HL-60 (cell line): Measurements from ENCODE around the gene DCTPP1.

ENCODE experiments used
- DNase-seq, 2 experiments: peaks; one replicate each; pipeline ENCODE4 v3.0.0-alpha.2; 2010 to 2020; ENCODE audit warnings: low read depth in 1 of 2, low spot score in 1 of 2
- H3K27ac ChIP-seq: fragments of 250-450 bp; sonication (Bioruptor Pico); replicated peaks from 2 replicates; pipeline ENCODE4 v1.5.1; 2020; ENCODE audit warnings: mild to moderate bottlenecking, moderate library complexity
- H3K27me3 ChIP-seq: fragments of 250-450 bp; sonication (Bioruptor Pico); 2 replicates; pipeline ENCODE4 v1.5.1; 2021; ENCODE audit warnings: mild to moderate bottlenecking, moderate library complexity; ENCODE audit not compliant: insufficient read depth, poor library complexity, severe bottlenecking
- H3K4me3 ChIP-seq: replicated peaks from 2 replicates; pipeline ENCODE4 v1.5.1; 2011; ENCODE audit warnings: mild to moderate bottlenecking, control low read depth, low read length; ENCODE audit not compliant: insufficient read depth
- GABPA ChIP-seq: IDR thresholded peaks from 2 replicates; pipeline ENCODE4 v1.6.1; 2012; ENCODE audit warnings: low read depth
- POLR2AphosphoS5 ChIP-seq: IDR thresholded peaks from 2 replicates; pipeline ENCODE4 v1.6.1; 2012; ENCODE audit warnings: low read depth
- REST ChIP-seq: IDR thresholded peaks from 2 replicates; pipeline ENCODE4 v1.6.1; 2012; ENCODE audit warnings: low read depth; ENCODE audit not compliant: insufficient replicate concordance
- SPI1 ChIP-seq: IDR thresholded peaks from 2 replicates; pipeline ENCODE4 v1.6.1; 2012; ENCODE audit warnings: low read depth, mild to moderate bottlenecking, borderline replicate concordance
- TF ChIP-seq, protein P1 (sequence below): IDR thresholded peaks from one replicate; pipeline ENCODE4 v1.5.1; 2011; ENCODE audit warnings: low read length, control low read depth, inconsistent platforms; ENCODE audit not compliant: insufficient read depth

Gene DCTPP1

DNA sequence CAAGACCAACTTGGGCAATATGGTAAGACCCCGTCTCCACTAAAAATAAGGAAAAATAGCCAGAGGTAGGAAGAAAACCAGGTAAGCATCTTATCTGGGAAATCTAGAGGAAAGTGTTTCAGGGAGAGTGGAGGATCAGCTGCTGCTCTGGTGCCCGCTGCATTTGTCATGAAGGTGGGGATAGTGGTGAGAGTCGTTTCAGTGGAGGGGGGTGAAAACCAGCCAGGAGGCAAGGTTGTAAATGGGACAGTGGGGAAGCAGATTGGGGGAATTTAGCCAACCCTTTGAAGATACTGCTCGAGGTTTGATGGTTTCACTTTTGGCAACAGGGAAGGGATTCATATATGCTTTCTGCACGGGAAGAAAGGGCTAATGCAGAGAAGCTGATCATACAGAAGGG lies 8.8 kb downstream of the DCTPP1 start:
- Histone ChIP-seq H3K27ac (no peak overlapping the region), H3K27me3 (no peaks in the 10 kb centered on the region), H3K4me3 (no peak overlapping the region)
- DNase-seq: no peak
- TF ChIP-seq, protein P1, sequence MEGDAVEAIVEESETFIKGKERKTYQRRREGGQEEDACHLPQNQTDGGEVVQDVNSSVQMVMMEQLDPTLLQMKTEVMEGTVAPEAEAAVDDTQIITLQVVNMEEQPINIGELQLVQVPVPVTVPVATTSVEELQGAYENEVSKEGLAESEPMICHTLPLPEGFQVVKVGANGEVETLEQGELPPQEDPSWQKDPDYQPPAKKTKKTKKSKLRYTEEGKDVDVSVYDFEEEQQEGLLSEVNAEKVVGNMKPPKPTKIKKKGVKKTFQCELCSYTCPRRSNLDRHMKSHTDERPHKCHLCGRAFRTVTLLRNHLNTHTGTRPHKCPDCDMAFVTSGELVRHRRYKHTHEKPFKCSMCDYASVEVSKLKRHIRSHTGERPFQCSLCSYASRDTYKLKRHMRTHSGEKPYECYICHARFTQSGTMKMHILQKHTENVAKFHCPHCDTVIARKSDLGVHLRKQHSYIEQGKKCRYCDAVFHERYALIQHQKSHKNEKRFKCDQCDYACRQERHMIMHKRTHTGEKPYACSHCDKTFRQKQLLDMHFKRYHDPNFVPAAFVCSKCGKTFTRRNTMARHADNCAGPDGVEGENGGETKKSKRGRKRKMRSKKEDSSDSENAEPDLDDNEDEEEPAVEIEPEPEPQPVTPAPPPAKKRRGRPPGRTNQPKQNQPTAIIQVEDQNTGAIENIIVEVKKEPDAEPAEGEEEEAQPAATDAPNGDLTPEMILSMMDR: no peak
- TF ChIP-seq GABPA (no peak), REST (no peak), SPI1 (no peak), POLR2AphosphoS5 (no peak)

- Histone ChIP-seq H3K4me3 (peak overlapping the region; percentile 48), H3K27me3 (no peaks in the 10 kb centered on the region), H3K27ac (peak overlapping the region; percentile 53)
- DNase-seq: peak in 1 of 2 experiments; percentile 18
- TF ChIP-seq POLR2AphosphoS5 (no peak), REST (no peak), SPI1 (no peak), GABPA (no peak)
- TF ChIP-seq, protein P1: no peak
Observed at GRCh38 chr16:30418350-30419181, 11.3 kb downstream of the DCTPP1 start.

GRCh38 chr16:30417529-30418349 lies 12.1 kb downstream of the DCTPP1 start:
- peak overlapping the region; percentile 52 for H3K4me3 ChIP-seq
- TF ChIP-seq POLR2AphosphoS5 (peak; percentile 61), GABPA (no peak), REST (no peak), SPI1 (peak; percentile 2; the same call in 1 of the 2 replicates)
- TF ChIP-seq, protein P1: no peak
- no peaks in the 10 kb centered on the region for H3K27me3 ChIP-seq
- peak; percentile 89 to 96 for DNase-seq
- peak overlapping the region; percentile 66 for H3K27ac ChIP-seq
